Measurements from ENCODE around the gene ZNF337.

- no peak for TF ChIP-seq CTCF (IDR thresholded peaks at IDR 0.05)
- no peak for TF ChIP-seq POLR2A (IDR thresholded peaks at IDR 0.05)
- no peak for TF ChIP-seq EP300 (IDR thresholded peaks at IDR 0.05)
These were observed 9.2 kb upstream of the ZNF337 start for GRCh38 chr20:25705830-25706351.

Data from tibial nerve (tissue), 4 donors.